Measurements from ENCODE around the gene TAOK3.

The TAOK3 gene

DNA sequence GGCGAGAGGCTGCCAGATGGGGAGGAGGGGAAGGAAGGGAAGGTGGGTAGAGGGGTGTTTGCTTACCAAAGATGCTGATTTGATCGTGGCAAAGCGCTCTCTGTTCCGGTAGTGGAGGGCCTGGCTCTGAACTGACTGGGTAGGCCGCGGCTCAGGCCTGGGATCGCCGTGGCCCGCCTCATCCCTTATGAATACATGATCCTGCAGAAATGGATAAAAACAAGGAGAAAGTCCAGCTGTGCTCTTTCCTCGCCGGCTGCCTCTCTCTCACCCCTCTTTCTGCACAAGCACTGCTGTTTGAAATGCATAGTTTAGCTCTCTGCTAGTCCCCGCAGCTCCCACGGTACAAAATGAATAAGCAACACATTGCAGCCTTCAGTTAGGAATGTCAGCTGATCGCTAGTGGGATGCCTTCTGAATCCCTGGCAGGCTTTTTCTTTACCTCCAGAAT is 182.9 kb downstream of the TAOK3 start:
- Histone ChIP-seq H3K27me3 (ENCODE audit: control insufficient read depth in 2 of 2, insufficient read depth in 2 of 2, low read length in 2 of 2) (no peaks in the 10 kb centered on the region), H3K9me3 (ENCODE audit: control insufficient read depth in 2 of 2, low read length in 2 of 2) (no peaks in the 10 kb centered on the region), H3K4me1 (ENCODE audit: control insufficient read depth in 2 of 2, insufficient read depth in 2 of 2, low read length in 2 of 2) (no peaks in the 10 kb centered on the region), H3K27ac (ENCODE audit: low read depth in 2 of 2, low read length in 2 of 2) (peak overlapping the region; percentile 15 to 20), H3K4me3 (ENCODE audit: low read length in 2 of 2) (peak overlapping the region; percentile 10 to 20), H3K36me3 (ENCODE audit: control insufficient read depth in 2 of 2, insufficient read depth in 2 of 2, low read length in 2 of 2) (peaks cover 18 to 25% of the 10 kb centered on the region in 2 donors), H3K9ac (ENCODE audit: low read depth in 1 of 2, low read length in 2 of 2) (peak overlapping the region in 1 of 2 donors; percentile 33)

DNA sequence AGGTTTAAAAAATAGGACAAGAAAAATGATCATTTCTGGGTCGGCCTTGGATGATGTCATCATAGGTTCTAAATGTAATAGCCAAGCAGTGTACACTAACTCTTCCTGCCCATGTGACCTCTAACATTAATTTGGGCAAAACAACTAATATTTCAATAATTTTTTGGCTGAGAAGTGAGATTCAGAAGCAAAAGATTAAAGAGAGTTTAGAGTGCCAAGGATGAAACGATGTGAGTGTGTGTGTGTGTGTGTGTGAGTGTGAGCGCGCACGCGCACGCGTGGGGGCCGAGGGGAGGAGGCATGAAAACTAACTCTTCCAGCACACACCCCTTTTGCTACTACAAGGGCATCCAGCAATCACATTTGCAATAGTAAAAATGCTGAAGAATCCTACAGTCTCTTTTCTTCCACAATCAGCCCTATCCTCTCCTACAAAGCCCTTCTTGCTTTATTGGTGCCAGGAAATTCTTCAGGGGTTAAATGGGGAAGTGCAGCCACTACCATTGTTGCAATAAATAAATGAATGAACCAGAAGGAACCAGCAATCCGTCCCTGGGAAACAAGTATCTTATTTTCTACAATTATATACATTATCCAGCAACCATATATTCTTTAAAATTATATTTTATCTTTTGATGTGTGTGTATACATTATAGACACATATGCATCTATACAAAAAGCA is 183.9 kb downstream of the TAOK3 start:
- peaks cover 18% of the 10 kb centered on the region in 2 donors for H3K36me3 ChIP-seq (ENCODE audit: control insufficient read depth in 2 of 2, insufficient read depth in 2 of 2, low read length in 2 of 2)
- H3K27me3 ChIP-seq (ENCODE audit: control insufficient read depth in 2 of 2, insufficient read depth in 2 of 2, low read length in 2 of 2): no peaks in the 10 kb centered on the region
- H3K27ac ChIP-seq (ENCODE audit: low read depth in 2 of 2, low read length in 2 of 2): no peak overlapping the region
- no peaks in the 10 kb centered on the region for H3K4me1 ChIP-seq (ENCODE audit: control insufficient read depth in 2 of 2, insufficient read depth in 2 of 2, low read length in 2 of 2)
- H3K4me3 ChIP-seq (ENCODE audit: low read length in 2 of 2): peak overlapping the region; percentile 11 to 37
- H3K9me3 ChIP-seq (ENCODE audit: control insufficient read depth in 2 of 2, low read length in 2 of 2): no peaks in the 10 kb centered on the region
- no peak overlapping the region for H3K9ac ChIP-seq (ENCODE audit: low read depth in 1 of 2, low read length in 2 of 2)

DNA sequence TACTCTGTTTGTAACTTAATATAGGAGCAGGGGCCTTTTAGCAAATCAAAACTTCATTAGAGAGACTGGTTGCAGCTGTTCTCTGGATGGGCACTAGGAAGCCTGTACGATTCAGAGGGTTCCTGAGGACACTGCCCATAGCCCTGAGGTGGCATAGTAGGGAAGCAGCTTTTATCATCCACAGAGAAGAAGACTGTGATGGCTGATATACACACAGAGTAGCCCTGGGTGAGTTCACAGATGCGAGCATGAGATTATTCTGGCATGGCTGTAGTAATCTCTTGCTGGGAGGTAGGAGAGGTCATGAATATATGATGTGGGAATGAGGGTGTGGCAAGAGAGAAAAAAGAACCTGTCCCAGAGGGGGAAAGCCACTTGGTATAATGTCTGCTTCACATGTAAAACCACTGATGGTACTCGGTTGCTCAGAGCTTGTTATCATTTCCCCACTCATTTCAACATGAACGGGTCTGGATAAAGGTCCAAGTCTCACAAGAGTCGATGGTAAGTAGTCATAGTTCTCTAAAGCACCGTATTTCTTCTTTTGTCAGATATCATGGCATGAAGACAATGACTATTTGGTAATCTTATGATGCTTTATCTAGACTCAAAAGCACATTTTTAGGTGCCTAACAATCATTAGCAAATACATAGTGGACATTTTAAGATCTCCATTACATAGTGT is 184.8 kb downstream of the TAOK3 start:
- Histone ChIP-seq H3K27ac (ENCODE audit: low read depth in 2 of 2, low read length in 2 of 2) (no peak overlapping the region), H3K27me3 (ENCODE audit: control insufficient read depth in 2 of 2, insufficient read depth in 2 of 2, low read length in 2 of 2) (no peaks in the 10 kb centered on the region), H3K9me3 (ENCODE audit: control insufficient read depth in 2 of 2, low read length in 2 of 2) (no peaks in the 10 kb centered on the region), H3K9ac (ENCODE audit: low read depth in 1 of 2, low read length in 2 of 2) (no peak overlapping the region), H3K4me3 (ENCODE audit: low read length in 2 of 2) (no peak overlapping the region), H3K36me3 (ENCODE audit: control insufficient read depth in 2 of 2, insufficient read depth in 2 of 2, low read length in 2 of 2) (peaks cover 14 to 15% of the 10 kb centered on the region in 2 donors), H3K4me1 (ENCODE audit: control insufficient read depth in 2 of 2, insufficient read depth in 2 of 2, low read length in 2 of 2) (no peaks in the 10 kb centered on the region)

DNA sequence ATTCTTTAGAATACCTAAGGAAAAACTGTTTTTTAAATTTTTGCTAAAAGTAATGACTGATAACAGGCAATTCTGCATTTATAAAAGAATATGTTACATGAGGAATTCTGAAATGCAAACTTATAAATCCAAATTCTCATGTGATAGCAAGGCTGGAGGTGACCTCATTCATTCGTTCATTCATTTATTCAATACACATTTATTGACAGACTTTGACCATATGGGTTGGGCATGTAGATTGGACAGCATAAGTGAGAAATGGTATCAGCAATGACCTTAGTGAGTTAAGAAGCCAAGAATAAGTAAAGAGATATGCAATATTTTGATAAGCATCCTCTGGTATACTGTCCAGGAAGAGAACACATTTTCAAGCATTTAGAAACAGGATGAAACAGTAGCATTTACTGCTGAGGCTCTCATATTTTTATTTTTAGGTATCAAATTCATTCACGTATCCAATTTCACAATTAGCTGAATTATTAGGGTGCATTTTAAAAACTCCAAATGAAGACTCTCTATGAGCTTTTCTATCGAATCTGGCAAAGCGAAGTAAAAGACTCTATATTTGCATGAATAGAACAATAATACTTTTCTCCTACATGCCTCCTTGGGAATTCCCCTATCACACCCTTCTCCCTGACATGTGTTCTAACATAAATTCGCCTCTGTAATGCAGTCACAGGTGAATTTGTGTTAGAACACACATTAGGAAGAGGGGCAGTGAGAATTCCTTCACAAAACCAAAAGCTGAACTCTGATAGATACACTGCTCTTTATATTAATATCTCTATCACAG is 186.9 kb downstream of the TAOK3 start:
- peaks cover 15 to 20% of the 10 kb centered on the region in 2 donors for H3K36me3 ChIP-seq (ENCODE audit: control insufficient read depth in 2 of 2, insufficient read depth in 2 of 2, low read length in 2 of 2)
- no peak overlapping the region for H3K9ac ChIP-seq (ENCODE audit: low read depth in 1 of 2, low read length in 2 of 2)
- no peak overlapping the region for H3K27ac ChIP-seq (ENCODE audit: low read depth in 2 of 2, low read length in 2 of 2)
- no peak overlapping the region for H3K4me3 ChIP-seq (ENCODE audit: low read length in 2 of 2)
- H3K4me1 ChIP-seq (ENCODE audit: control insufficient read depth in 2 of 2, insufficient read depth in 2 of 2, low read length in 2 of 2): peaks cover 0 to 4% of the 10 kb centered on the region in 2 donors
- H3K9me3 ChIP-seq (ENCODE audit: control insufficient read depth in 2 of 2, low read length in 2 of 2): no peaks in the 10 kb centered on the region
- no peaks in the 10 kb centered on the region for H3K27me3 ChIP-seq (ENCODE audit: control insufficient read depth in 2 of 2, insufficient read depth in 2 of 2, low read length in 2 of 2)

DNA sequence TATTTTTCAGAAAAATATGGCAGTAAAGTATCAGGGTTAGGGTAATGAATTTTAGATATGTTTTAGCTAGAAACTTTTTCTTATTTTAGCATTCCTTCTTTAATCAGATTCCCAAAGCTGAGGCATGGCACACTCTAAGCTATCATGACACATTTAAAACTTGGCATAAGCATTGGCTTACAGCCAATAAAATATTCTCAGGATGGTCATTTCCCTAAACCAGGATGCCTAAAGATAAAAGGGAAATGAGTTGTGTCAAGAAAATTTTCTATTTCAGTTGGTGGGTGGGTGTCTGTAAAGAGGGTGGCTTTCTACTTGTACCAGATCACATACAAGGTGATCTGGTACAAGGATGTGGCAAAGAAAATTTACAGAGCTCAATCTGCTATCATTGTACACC is 189.0 kb downstream of the TAOK3 start:
- Histone ChIP-seq H3K36me3 (ENCODE audit: control insufficient read depth in 2 of 2, insufficient read depth in 2 of 2, low read length in 2 of 2) (peaks cover 27 to 29% of the 10 kb centered on the region in 2 donors), H3K9ac (ENCODE audit: low read depth in 1 of 2, low read length in 2 of 2) (no peak overlapping the region), H3K4me3 (ENCODE audit: low read length in 2 of 2) (no peak overlapping the region), H3K4me1 (ENCODE audit: control insufficient read depth in 2 of 2, insufficient read depth in 2 of 2, low read length in 2 of 2) (peaks cover 0 to 4% of the 10 kb centered on the region in 2 donors), H3K27ac (ENCODE audit: low read depth in 2 of 2, low read length in 2 of 2) (no peak overlapping the region), H3K27me3 (ENCODE audit: control insufficient read depth in 2 of 2, insufficient read depth in 2 of 2, low read length in 2 of 2) (no peaks in the 10 kb centered on the region), H3K9me3 (ENCODE audit: control insufficient read depth in 2 of 2, low read length in 2 of 2) (no peaks in the 10 kb centered on the region)

DNA sequence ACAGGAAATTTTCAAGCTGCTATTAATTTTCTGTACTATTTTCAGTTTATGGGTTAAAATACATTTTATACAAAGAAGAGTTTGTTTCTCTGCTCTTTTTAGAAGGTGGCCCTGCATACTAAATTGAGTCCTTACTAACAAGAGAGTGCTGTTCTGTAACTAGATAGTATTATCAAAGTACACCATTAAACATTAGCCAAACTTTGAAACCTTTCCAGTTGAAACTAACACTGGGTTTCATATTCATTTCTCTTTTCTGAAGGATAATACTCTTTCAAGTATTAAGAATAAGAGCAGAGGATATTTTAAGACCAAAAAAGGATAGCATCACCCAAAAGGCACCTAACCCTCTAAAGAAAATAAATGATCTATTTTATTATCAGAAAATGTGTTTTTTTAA is 189.6 kb downstream of the TAOK3 start:
- Histone ChIP-seq H3K27me3 (ENCODE audit: control insufficient read depth in 2 of 2, insufficient read depth in 2 of 2, low read length in 2 of 2) (no peaks in the 10 kb centered on the region), H3K36me3 (ENCODE audit: control insufficient read depth in 2 of 2, insufficient read depth in 2 of 2, low read length in 2 of 2) (peaks cover 25 to 29% of the 10 kb centered on the region in 2 donors), H3K9me3 (ENCODE audit: control insufficient read depth in 2 of 2, low read length in 2 of 2) (no peaks in the 10 kb centered on the region), H3K27ac (ENCODE audit: low read depth in 2 of 2, low read length in 2 of 2) (no peak overlapping the region), H3K4me1 (ENCODE audit: control insufficient read depth in 2 of 2, insufficient read depth in 2 of 2, low read length in 2 of 2) (peaks cover 0 to 4% of the 10 kb centered on the region in 2 donors), H3K9ac (ENCODE audit: low read depth in 1 of 2, low read length in 2 of 2) (no peak overlapping the region), H3K4me3 (ENCODE audit: low read length in 2 of 2) (no peak overlapping the region)

DNA sequence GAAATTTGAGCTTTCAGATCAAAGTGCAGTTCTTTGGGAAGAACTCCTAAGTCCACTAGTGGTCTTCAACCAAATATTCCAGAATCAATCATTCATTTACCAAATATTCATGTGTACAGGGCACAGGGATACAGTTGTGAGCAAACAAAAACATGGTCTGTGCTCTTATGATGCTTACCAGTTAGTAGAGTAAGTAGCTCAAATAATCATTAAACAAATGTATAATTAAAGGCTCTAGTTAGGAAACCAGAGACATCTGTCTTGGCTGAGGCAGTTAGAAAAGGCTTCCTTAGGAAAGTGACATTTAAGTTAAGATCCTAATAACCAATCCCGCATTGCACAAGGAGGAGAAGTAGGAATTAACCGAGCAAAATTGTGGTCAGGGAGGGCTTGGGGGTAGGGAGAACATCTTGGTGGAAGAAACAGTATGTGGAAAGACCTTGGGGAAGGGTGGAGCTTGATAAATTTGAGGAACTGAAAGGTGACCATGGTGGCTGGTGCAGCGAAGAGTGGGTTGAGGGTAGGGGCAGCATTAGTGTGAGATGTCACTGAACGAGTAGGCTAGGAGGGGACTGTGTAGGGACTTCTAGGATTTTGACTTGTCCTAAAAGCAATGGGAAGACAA is 196.8 kb downstream of the TAOK3 start:
- H3K9me3 ChIP-seq (ENCODE audit: control insufficient read depth in 2 of 2, low read length in 2 of 2): no peaks in the 10 kb centered on the region
- no peak overlapping the region for H3K4me3 ChIP-seq (ENCODE audit: low read length in 2 of 2)
- no peaks in the 10 kb centered on the region for H3K4me1 ChIP-seq (ENCODE audit: control insufficient read depth in 2 of 2, insufficient read depth in 2 of 2, low read length in 2 of 2)
- no peaks in the 10 kb centered on the region for H3K27me3 ChIP-seq (ENCODE audit: control insufficient read depth in 2 of 2, insufficient read depth in 2 of 2, low read length in 2 of 2)
- peaks cover 52 to 62% of the 10 kb centered on the region in 2 donors for H3K36me3 ChIP-seq (ENCODE audit: control insufficient read depth in 2 of 2, insufficient read depth in 2 of 2, low read length in 2 of 2)
- no peak overlapping the region for H3K9ac ChIP-seq (ENCODE audit: low read depth in 1 of 2, low read length in 2 of 2)
- H3K27ac ChIP-seq (ENCODE audit: low read depth in 2 of 2, low read length in 2 of 2): no peak overlapping the region

DNA sequence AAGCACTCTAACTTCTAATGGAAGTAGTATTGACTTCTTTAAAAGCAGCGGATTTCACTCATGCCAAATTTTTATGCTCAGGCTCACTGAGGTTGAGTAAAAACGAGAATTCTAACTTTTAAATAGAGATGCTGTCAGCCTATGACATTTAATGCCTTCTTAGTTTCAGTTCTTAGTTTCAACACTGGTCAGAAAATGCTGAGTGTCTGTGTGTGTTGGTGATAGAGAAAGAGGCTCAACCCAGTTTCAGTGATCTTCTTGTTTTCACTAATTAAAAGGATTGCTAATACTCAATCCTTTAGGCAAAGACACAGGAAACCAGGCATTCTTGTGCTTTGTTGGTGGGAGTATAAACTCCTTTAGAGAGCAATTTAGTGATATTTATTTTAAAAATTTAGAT is 205.8 kb downstream of the TAOK3 start:
- Histone ChIP-seq H3K36me3 (ENCODE audit: control insufficient read depth in 2 of 2, insufficient read depth in 2 of 2, low read length in 2 of 2) (peaks cover 28 to 41% of the 10 kb centered on the region in 2 donors), H3K9ac (ENCODE audit: low read depth in 1 of 2, low read length in 2 of 2) (no peak overlapping the region), H3K4me3 (ENCODE audit: low read length in 2 of 2) (no peak overlapping the region), H3K9me3 (ENCODE audit: control insufficient read depth in 2 of 2, low read length in 2 of 2) (no peaks in the 10 kb centered on the region), H3K27ac (ENCODE audit: low read depth in 2 of 2, low read length in 2 of 2) (no peak overlapping the region), H3K27me3 (ENCODE audit: control insufficient read depth in 2 of 2, insufficient read depth in 2 of 2, low read length in 2 of 2) (no peaks in the 10 kb centered on the region), H3K4me1 (ENCODE audit: control insufficient read depth in 2 of 2, insufficient read depth in 2 of 2, low read length in 2 of 2) (no peaks in the 10 kb centered on the region)

DNA sequence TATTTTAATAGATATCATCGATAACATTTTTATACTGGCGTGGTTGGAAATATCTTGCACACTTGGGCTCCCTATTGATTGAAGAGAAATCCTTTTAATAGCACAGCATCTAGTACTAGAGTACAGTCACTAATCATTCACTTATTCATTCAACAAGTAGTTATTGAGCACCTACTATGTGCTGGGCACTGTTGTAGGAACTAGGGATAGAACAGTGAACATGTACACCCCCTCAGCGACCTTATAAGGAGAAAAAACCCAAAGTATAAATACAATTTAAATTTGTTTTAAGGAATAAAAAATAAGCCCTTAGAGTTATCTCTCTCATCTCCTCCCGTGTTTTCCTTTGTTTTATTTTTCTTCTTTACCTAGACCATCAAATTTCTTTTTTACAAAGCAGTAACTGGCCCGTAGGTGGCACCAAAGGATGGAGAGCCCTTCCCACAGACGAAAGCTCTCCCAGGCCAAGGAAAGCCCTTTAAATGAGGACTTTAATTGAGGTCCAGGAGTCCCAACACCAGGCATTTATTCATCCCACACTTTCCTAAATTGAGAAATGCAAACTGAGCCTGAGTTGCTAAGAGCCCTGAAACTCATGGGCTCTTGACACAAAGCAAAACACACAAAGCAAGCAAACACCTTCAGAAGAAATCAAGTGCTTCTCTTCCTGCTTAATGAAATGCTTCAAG is 207.8 kb downstream of the TAOK3 start:
- H3K27me3 ChIP-seq (ENCODE audit: control insufficient read depth in 2 of 2, insufficient read depth in 2 of 2, low read length in 2 of 2): no peaks in the 10 kb centered on the region
- no peak overlapping the region for H3K4me3 ChIP-seq (ENCODE audit: low read length in 2 of 2)
- H3K9me3 ChIP-seq (ENCODE audit: control insufficient read depth in 2 of 2, low read length in 2 of 2): no peaks in the 10 kb centered on the region
- H3K9ac ChIP-seq (ENCODE audit: low read depth in 1 of 2, low read length in 2 of 2): no peak overlapping the region
- peaks cover 35 to 45% of the 10 kb centered on the region in 2 donors for H3K36me3 ChIP-seq (ENCODE audit: control insufficient read depth in 2 of 2, insufficient read depth in 2 of 2, low read length in 2 of 2)
- no peaks in the 10 kb centered on the region for H3K4me1 ChIP-seq (ENCODE audit: control insufficient read depth in 2 of 2, insufficient read depth in 2 of 2, low read length in 2 of 2)
- no peak overlapping the region for H3K27ac ChIP-seq (ENCODE audit: low read depth in 2 of 2, low read length in 2 of 2)
